HL-60 (cell line): ENCODE measurements around the gene GCNT4.

ENCODE experiments used
- DNase-seq, 2 experiments: peaks; one replicate each; pipeline ENCODE4 v3.0.0-alpha.2; 2010 to 2020; ENCODE audit warnings: low read depth in 1 of 2, low spot score in 1 of 2
- H3K27ac ChIP-seq: fragments of 250-450 bp; sonication (Bioruptor Pico); replicated peaks from 2 replicates; pipeline ENCODE4 v1.5.1; 2020; ENCODE audit warnings: mild to moderate bottlenecking, moderate library complexity
- H3K27me3 ChIP-seq: fragments of 250-450 bp; sonication (Bioruptor Pico); 2 replicates; pipeline ENCODE4 v1.5.1; 2021; ENCODE audit warnings: mild to moderate bottlenecking, moderate library complexity; ENCODE audit not compliant: insufficient read depth, poor library complexity, severe bottlenecking
- H3K4me3 ChIP-seq: replicated peaks from 2 replicates; pipeline ENCODE4 v1.5.1; 2011; ENCODE audit warnings: mild to moderate bottlenecking, control low read depth, low read length; ENCODE audit not compliant: insufficient read depth
- CTCF ChIP-seq: IDR thresholded peaks from one replicate; pipeline ENCODE4 v1.5.1; 2011; ENCODE audit warnings: low read length, control low read depth, inconsistent platforms; ENCODE audit not compliant: insufficient read depth
- GABPA ChIP-seq: IDR thresholded peaks from 2 replicates; pipeline ENCODE4 v1.6.1; 2012; ENCODE audit warnings: low read depth
- POLR2AphosphoS5 ChIP-seq: IDR thresholded peaks from 2 replicates; pipeline ENCODE4 v1.6.1; 2012; ENCODE audit warnings: low read depth
- REST ChIP-seq: IDR thresholded peaks from 2 replicates; pipeline ENCODE4 v1.6.1; 2012; ENCODE audit warnings: low read depth; ENCODE audit not compliant: insufficient replicate concordance
- SPI1 ChIP-seq: IDR thresholded peaks from 2 replicates; pipeline ENCODE4 v1.6.1; 2012; ENCODE audit warnings: low read depth, mild to moderate bottlenecking, borderline replicate concordance

Gene GCNT4

DNA sequence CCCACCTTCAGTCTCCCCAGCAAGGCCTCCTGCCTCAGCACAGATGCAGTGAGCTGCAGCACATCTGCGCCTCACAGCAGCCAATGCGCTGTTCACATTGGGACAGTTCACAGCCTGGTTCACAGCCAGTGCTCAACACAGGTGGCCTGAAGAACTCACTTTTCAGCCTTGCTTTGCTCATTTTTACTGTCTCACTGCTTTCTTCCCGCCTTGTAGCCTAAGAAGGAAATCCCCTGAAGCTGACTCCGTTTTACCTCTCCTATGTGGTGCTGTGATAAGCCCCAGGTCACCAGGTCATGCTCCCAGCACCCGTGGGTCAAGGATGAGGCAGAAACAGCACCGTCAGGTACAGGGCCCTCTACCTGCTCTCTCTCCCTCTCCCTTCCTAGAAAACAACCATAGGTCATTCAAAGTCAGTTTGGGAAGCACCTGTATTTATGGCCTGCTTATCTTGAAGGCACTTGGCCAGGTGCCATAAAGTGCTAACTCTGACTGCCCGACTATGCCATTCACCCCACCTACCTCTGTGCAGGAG is 1.1 kb downstream of the GCNT4 start:
- no peak overlapping the region for H3K4me3 ChIP-seq
- no peak for TF ChIP-seq GABPA
- TF ChIP-seq SPI1, result no peak
- no peak for TF ChIP-seq CTCF

DNA sequence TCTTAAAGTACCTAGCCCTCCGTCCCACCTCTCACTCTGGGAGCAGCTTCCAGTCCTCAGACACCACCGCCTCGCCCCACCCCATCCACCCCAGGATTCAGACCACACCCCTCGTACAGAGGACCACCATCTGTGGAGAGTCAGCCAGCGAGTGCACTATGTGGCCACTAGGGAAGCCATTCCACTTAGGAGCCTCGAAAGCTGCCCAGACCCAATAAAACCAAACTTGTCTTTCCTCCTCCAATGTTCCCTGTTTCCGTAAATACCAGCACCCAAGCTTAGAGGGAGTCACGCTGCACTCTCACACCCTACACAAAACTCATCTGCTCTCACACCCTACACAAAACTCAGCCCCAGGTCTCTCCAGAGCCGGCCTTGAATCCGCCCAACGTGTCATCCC is 1.9 kb downstream of the GCNT4 start:
- TF ChIP-seq GABPA (no peak), SPI1 (no peak), REST (no peak), POLR2AphosphoS5 (no peak), CTCF (no peak)
- no peak overlapping the region for H3K4me3 ChIP-seq
- peaks cover 10% of the 10 kb centered on the region for H3K27me3 ChIP-seq
- no peak overlapping the region for H3K27ac ChIP-seq
- no peak for DNase-seq

More for the DNA sequence above, 1.1 kb downstream of the GCNT4 start:
- peaks cover 10% of the 10 kb centered on the region for H3K27me3 ChIP-seq
- H3K27ac ChIP-seq, result no peak overlapping the region
- DNase-seq, result no peak

DNA sequence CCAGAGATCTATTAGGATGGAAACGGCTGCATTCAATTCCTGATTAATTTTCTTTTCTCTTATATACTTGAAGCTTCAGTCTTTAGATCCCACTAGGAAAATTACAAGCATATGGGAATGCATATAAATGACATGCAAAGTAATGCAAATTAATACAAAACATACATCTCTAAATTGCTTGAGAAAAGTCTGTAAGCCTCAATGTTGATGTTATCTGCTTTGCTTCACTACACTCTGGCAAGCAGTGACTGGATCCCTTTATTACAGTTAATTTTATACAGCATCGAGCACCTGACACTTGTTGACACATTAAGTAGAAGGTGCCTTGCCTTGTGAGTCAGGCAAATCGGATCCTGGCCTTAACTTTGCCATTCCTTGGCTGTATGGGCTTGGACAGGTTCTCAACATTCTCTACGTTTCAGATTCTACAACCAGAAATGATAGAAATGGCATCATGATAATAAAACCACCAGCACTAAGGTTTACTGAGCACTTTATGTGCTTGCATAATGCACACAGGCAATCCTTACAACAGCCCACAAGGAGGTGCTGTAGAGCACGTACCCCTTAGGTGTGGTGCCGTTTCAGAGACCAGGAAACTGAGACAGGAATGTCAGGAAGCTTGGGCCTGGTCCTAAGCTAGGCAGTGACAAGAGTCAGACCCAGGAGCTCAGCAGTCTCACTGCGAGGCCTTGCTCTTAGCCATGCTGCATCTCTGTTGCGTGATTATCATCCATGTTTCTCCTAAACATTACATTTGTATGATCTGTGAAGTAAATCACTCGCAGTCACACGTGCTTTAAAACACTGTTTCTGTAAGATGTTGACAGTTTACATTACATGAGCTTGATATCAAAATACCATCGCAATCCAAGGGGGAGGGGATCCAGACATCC is 2.7 kb downstream of the GCNT4 start:
- H3K27me3 ChIP-seq, result peaks cover 7% of the 10 kb centered on the region
- TF ChIP-seq POLR2AphosphoS5 (no peak), CTCF (peak; percentile 39)
- no peak overlapping the region for H3K4me3 ChIP-seq
- H3K27ac ChIP-seq, result no peak overlapping the region
- DNase-seq, result peak; percentile 7 to 15

DNA sequence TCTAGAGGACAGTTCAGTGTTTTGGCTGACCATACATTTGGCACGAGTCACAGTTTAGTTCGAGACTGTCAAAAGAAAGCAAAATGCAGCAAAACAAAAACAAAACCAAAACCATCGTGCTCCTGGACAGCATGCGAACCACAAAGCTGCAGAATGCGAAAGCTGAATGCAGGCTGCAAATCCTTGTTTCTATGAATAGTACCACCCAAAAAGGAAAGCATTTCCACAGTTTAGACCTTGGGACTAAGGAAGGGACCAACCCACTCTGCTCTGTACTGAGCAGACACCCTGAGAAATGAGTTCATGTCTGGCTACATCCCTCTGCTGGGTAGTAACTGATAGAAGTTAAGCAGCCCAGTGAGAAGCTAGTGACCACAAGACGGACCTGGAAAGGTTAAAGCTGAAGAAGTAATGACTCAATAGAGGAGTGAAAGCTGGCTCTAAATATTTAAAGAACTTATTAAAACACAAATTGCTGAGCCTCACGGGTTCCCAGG is 3.9 kb downstream of the GCNT4 start:
- Histone ChIP-seq H3K4me3 (no peak overlapping the region), H3K27me3 (peaks cover 5% of the 10 kb centered on the region)

More for the DNA sequence above, 3.9 kb downstream of the GCNT4 start:
- no peak overlapping the region for H3K27ac ChIP-seq
- TF ChIP-seq REST (no peak), POLR2AphosphoS5 (no peak), GABPA (no peak), SPI1 (no peak), CTCF (no peak)
- DNase-seq, result no peak
